HUDEP-2 (cell line): ENCODE measurements around the gene KLK14.

Experiments
- DNase-seq, 76 experiments: peaks; one replicate each; lab custom pipeline; 2025; ENCODE audit not compliant: unreplicated experiment in 76 of 76; lab: John Stamatoyannopoulos, UW

Gene KLK14, protein sequence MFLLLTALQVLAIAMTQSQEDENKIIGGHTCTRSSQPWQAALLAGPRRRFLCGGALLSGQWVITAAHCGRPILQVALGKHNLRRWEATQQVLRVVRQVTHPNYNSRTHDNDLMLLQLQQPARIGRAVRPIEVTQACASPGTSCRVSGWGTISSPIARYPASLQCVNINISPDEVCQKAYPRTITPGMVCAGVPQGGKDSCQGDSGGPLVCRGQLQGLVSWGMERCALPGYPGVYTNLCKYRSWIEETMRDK

DNA sequence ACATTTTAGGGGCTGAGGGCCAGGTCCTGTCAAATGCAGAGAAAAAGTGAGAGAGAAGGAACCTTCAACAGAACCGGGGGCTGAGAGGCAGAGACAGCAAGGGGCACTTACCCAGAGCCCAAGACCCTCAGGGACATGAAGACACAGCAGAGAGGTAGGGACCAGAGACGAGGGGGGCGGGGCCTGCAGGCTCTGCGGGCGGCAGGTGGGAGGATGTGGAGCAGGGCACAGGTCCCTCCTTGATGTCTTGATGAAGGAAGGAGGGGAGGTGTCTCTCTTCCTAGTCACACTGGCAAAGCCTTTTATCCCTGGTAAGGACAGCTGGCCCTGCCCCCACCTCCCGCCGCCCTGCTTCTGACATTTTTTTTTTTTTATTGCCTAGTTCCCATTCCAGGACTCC, at the start of gene KLK14:
Gene KLK14 (minus strand): TSS at position 277 of the 400 bp plus-strand sequence. CDS start 273 bp downstream, at position 4.
- DNase-seq = no peak

DNA sequence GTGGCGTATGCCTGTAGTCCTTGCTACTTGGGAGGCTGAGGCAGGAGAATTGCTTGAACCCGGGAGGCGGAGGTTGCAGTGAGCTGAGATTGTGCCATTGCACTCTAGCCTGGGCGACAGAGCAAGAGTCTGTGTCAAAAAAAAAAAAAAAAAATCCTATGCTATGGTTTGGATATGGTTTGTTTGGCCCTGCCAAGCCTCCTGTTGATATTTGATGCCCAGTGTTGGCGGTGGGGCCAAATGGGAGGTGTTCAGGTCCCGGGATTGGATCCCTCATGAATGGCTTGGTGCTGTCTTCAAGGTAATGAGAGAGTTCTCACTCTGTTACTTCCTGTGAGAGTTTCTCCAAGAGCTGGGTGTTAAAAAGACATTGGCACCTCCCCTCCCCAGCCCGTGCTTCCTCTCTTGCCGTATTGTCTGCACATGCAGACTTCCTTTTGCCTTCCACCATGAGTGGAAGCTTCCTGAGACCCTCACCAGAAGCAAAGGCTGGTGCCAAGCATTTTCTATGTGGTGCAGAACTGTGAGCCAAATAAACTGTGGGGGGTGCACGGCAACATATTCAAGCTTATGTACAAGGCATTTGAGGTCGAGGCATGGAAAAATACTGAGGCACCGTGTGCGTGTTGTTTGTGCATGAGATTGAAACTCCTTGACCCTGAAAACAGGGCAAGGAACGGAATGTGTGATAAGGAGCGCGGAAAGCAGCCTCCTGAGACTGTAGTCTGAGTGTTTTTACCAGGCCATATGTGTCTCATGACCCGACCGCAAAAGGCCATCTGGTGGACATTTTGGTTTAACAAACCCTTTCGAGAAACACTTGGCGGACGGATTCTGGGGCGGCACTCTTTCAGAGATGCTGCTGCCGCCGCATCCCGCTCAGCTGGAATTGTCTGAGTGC, 49.3 kb upstream of the KLK14 start:
- peak in 5 of 76 experiments; percentile 5 to 20 (median 8) for DNase-seq

DNA sequence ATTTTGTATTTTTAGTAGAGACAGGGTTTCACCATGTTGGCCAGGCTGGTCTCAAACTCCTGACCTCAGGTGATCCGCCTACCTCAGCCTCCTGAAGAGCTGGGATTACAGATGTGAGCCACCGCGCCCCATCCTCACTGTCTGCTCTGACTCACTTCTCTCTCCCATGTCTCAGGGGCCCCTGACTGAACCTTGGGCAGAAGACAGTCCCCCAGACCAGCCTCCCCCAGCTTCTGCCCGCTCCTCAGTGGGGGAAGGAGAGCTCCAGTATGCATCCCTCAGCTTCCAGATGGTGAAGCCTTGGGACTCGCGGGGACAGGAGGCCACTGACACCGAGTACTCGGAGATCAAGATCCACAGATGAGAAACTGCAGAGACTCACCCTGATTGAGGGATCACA, 47.0 kb upstream of the KLK14 start:
- DNase-seq = no peak

DNA sequence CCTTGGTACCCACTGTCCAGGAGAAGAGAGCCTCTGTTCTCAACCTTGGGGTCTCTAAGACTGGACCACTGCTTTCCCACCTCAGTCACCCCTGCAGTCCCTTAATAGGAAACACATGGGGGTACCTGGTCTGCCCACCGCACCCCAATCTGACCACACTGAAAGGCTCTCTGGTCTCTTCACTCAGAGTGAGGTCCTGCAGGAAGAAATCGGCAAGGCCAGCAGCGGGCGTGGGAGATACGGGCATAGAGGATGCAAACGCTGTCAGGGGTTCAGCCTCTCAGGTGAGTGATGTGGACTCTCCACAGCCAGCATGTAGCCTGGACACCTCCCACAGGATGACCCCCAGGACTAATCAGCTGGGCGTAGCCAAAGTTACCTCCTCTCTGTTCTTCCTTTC, 45.5 kb upstream of the KLK14 start:
- DNase-seq = no peak

DNA sequence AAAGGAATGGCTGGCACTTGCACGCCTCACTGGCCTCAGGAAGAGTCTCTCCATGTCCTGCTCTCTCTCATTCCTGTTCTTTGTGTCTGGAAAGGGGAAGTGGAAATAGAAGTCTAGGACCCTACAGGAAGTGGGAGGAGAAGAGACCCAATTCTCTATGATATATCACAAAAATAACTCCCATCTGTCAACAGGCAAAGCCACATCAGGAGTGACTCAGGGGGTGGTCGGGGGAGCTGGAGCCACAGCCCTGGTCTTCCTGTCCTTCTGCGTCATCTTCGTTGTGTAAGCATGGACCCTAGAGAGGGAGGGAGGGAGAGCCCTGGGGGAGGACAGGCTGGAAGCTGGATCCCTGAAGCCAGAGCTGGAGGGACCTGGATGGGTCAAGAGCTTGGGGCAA, 45.1 kb upstream of the KLK14 start:
- no peak for DNase-seq

DNA sequence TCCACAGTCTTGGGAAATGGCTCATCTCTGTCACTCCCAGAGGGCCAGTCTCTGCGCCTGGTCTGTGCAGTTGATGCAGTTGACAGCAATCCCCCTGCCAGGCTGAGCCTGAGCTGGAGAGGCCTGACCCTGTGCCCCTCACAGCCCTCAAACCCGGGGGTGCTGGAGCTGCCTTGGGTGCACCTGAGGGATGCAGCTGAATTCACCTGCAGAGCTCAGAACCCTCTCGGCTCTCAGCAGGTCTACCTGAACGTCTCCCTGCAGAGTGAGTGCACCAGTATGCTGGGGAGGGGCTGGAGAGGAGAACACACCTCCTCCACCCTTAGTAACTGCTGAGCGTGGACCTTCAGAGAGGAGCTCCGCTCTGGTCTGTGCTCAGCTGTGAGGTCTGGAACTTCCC, 44.3 kb upstream of the KLK14 start:
- no peak for DNase-seq

DNA sequence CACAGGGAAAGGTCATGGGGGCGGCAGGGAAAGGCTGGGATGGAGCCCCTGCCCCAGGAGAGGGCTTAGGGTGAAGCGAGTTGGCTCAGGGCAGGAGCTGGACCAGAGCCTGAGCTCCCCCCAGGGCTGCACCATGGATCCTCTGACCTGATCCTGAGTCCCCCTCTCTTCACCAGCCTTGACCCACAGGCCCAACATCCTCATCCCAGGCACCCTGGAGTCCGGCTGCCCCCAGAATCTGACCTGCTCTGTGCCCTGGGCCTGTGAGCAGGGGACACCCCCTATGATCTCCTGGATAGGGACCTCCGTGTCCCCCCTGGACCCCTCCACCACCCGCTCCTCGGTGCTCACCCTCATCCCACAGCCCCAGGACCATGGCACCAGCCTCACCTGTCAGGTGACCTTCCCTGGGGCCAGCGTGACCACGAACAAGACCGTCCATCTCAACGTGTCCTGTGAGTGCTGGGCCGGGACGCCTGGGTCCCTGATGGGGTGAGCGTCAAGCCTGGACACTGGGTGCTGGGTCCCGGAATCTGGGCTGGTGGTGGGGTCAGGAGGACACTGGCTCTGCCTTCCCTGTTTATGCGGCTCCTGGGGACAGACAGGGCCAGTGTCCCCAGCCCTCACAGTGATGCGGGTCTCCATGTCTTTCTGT, 42.9 kb upstream of the KLK14 start:
- DNase-seq = no peak

DNA sequence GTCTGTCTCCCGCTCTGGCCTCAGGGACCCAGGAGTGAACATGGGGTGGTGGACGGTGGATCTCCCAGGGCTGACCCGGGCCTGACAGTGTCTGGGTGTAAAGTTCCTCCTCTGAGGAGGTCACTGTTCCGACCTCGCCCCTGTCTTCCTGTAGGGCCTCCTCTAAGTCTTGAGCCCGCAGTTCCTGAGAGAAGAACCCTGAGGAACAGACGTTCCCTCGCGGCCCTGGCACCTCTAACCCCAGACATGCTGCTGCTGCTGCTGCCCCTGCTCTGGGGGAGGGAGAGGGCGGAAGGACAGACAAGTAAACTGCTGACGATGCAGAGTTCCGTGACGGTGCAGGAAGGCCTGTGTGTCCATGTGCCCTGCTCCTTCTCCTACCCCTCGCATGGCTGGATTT, 42.0 kb upstream of the KLK14 start, which contains the start of gene SIGLEC9:
Gene SIGLEC9 (plus strand): TSS at position 178 of the 400 bp plus-strand sequence. CDS start 69 bp downstream, at position 247.
- DNase-seq = no peak

DNA sequence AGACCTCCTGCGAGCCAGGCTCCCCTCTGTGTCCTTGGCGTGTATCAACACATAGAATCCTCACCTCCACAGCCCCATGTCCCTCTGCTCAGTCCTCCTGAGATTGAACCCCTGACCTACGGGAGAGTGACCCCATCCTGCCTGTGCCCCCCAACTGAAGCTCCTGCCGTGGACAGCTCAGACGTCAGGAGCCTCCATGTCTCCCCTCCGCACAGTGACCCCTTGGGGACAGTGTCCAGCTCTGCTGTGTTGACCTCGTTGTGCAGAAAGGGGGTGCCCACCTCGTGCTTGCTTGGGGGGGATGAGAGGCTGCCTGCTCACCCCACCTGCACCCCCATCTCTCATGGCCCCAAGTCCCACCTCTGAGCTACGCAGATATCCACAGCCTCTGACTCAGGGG, 41.5 kb upstream of the KLK14 start:
- DNase-seq = no peak

DNA sequence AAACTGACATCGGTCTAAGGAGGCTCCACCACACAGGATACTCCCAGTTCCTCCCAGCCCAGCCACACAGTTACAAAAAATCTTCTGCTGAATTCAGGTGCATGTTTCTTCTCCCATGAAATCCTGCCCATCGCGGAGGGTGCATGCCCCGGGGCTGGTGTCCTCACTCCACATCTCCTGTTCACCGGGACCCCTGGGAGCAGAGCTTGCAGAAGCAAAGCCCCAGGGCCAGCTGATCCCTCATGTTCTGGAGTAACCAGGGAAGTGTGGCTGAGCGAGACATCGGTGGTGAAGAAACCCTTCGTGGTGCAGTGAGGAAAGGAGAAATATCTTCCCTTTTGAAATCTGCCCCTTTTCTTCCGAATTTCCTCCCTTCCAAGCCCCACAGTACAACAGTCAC, 41.1 kb upstream of the KLK14 start:
- no peak for DNase-seq

DNA sequence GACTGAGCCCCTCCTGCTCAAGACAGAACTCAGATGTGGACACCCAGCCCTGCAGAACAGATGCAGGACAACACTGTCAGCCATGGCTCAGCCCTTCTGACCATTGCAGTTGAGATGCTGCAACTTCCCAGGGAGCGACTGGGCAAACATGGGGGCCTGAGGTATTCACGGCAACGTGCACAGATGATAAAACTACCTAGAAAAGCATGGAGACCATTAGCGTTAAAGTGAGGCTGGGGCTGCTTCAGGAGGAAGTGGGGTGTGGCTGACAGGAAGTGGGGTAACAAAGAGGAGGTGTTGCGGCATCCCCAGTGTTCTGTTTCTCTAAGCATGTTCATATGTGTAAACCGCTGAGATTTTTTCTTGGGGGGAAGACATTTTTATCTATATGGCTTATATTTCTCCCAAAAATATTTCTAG, 40.7 kb upstream of the KLK14 start:
- DNase-seq = no peak

DNA sequence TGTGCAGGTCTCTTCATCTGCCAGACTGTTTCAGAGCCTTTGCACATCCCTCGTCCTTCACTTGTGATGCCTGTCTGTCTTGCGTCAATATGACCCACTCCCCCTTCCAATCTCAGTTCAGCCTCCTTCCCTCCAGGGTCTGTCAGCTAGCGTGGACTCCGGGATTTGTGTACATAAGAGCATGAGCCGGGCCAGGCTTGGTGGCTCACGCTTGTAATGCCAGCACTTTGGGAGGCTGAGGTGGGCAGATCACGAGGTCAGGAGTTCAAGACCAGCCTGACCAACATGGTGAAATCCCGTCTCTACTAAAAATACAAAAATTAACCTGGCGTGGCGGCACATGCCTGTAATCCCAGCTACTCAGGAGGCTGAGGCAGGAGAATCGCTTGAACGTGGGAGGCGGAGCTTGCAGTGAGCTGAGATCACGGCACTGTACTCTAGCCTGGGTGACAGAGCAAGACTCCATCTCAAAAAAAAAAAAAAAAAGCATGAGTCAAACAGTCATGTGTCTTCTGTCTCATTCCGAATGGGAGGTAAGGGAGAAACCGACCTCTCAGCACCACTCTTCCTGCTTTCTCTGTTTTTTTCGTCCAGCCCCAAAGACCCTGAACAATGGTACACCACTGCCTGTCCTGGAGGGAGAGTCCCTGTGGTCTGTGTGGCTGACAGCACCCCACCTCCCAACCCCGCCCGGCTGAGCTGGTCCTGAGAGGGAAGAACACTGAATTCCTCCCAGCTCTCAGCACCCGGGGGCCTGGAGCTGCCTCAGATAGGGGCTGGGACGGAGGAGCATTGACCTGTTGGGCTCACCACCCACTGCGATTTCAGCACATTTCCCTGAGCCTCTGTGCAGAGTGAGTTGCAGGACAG, 39.7 kb upstream of the KLK14 start:
- DNase-seq = no peak

DNA sequence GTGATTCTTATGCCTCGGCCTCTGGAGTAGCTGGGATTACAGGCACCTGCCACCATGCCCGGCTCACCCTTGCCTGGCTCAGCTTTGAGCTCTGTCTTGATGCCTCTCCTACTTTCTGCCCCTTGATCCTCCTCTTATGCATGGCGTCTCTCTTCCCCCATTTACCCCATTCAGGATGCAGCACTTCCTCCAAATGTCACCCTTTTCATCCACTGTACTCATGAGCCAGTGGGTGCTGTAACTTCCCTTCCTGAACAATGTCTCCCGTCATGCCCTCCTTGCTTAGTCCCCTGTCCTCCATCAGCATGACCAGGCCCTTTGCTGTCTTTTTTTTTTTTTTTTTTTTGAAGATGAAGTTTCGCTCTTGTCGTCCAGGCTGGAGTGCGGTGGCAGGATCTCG, 38.6 kb upstream of the KLK14 start:
- no peak for DNase-seq

DNA sequence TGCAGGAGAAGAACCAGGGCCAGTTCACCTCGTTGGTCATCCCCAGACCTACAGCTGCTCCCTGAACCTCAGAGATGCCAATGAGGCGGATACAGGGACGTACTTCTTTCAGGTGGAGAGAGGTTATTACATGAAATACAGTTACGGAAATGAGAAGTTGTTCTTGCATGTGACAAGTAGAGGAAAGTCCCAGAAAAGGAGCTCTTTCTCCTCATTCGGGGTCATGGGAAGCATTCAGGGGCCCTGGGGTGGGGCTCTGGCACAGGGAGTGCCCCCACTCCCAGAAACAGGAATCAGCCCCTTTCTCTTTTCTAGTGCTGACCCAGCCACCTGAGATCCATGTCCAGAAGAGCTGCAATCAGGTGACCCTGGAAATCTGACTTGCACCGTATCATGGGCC, 37.5 kb upstream of the KLK14 start:
- DNase-seq = no peak

DNA sequence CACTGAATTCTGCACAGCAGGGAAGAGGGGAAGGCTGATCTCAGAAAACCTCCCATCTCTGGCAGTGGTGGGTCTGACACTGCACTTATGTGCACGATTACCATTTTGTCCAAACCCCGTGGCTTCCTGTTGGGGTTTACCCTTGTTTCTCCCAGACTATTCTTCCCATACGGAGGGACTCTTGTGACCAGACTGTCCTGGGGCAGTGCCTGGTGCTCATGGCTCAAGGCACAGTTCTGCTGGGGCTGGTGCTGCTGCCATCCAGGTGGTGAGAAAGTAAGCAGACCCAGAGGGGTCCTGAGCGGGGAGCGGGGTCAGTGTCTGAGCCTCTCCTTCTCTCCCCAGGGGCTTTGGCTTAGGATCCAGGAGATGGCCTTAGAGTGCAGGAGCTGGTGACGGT, 36.9 kb upstream of the KLK14 start:
- no peak for DNase-seq

DNA sequence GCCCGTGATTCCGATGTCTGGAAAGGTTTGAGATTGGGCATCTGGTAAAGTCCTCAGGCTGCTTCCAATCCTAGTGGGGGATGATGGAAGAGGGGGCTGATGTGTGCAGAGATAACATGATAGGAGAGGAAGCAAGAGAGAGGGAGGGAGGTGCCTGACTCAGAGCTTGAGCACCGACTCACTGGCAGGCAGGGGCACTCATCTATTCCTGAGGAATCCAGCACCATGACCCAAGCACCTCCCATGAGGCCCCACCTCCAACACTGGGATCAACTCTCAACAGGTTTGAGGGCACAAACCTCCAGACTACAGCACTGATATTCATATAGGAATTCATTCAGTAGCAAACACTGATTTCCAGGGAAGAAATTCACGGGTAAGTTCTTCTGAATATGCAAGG, 36.4 kb upstream of the KLK14 start:
- DNase-seq = no peak

DNA sequence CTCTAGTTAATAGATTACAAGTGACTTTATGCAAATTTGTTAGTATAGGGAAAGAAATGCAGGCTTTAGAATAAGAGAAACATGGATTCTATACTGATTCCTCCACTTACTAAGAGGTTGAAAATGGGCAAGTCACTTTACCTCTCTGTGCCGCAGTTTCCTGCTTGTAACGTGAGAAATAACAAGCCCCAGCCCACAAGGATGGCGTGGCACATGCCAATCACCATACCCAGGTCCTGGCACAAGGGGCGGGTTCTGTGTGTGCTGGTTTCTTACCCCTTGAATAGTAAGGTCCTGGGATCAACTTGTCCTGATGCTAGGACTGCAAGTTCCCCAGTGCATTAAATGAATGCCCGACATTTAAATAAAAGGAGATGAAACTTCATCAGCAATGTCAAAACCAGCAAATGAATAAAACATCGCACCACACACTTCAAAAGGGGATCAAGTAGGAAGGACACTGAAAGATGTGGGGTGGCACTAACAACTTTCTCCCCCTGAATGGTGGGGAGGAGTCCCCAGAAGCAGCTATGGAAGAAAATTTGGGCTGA, 34.1 kb upstream of the KLK14 start:
- DNase-seq = no peak

DNA sequence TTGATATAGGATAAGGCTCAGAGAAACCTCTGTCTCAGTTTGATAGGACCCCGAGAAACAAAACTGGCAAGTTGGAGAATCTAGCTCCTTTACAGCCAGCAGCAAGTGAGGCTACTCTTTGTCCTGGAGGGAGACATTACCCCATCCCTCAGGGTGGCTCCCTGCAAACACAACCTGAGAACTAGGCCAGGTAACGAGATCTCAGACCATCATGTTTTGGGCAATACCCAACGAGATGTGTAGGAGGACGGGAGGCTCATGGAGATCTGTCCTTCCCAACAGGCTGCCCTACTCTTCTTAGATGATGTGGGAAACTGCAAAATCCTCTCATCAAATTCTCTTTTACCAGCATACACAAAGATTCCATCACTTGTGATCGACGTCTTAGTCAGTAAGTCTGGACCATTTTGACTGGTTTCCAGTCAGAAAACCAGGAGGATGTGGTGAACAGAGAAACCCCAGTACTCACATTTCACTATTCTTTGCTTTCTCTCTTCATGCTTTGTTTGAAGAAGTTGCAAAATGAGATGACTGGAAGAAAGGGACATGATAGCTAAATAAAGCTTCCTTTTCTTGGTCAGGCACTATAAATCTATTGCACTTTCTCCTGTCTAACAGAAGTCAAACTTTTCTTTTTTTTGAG, 31.5 kb upstream of the KLK14 start:
- no peak for DNase-seq

DNA sequence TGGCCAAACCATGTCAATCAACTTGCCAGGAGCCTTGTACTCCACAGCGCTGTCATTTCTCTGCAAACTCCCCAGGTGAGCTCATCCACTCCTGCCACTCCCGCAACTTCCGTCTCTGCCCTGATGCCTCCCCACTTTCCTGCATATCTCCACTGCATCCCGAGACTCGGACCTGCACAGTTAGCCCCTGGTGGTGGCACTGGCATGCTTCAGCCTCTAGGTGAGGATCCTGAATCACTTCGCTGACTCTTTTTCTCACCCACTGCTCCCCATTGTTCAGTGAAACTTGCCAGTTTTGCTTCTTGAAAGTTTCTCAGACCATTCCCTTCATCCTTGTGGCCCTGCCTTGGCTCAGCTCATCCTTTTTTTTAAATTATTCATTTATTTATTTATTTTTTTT, 28.9 kb upstream of the KLK14 start:
- DNase-seq = no peak

DNA sequence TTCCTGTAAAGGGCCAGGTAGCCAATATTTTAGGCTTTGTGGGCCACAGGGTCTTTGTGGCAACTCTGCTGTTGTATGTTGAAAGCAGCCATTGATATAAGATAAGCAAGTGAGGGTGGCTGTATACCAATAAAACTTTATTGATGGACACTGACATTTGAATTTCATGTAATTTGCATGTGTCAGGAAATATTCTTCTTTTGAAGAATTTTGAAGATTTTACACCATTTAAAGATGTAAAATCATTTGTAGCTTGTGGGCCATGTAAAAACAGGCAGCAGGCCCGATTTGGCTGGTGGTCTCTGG, 27.9 kb upstream of the KLK14 start:
- DNase-seq = no peak
